Esophagus squamous epithelium (tissue), 5 donors: Measurements from ENCODE around the gene CLIC1. TPM values are rescaled to one million over a fixed set of nuclear protein-coding genes. Genes with fewer than 3 reads are reported as not detected.

ENCODE experiments used
- DNase-seq: peaks from one replicate; lab custom pipeline; 2025; lab: John Stamatoyannopoulos, UW
- H3K27ac ChIP-seq, 4 donors: fragments of 200-600 bp; sonication (generic); one replicate each; pipeline ENCODE4 v1.5.1; 2016 to 2019; ENCODE audit warnings: mild to moderate bottlenecking in 1 of 4
- H3K27me3 ChIP-seq, 4 donors: fragments of 200-600 bp; sonication (generic); 1 replicate in 3 of 4; 2 replicates in 1 of 4; pipeline versions ENCODE4 v1.5.1 to v1.6.0; 2017 to 2021; ENCODE audit warnings: antibody characterized with exemption in 1 of 4
- H3K36me3 ChIP-seq, 3 donors: fragments of 200-600 bp; sonication (generic); one replicate each; pipeline ENCODE4 v1.5.1; 2016 to 2019
- H3K4me1 ChIP-seq, 3 donors: fragments of 200-600 bp; sonication (generic); one replicate each; pipeline ENCODE4 v1.5.1; 2017 to 2019
- H3K4me3 ChIP-seq, 4 donors: fragments of 200-600 bp; sonication (generic); 1 replicate in 3 of 4; 2 replicates in 1 of 4; pipeline ENCODE4 v1.5.1; 2016 to 2019; ENCODE audit warnings: mild to moderate bottlenecking in 2 of 4, moderate library complexity in 1 of 4
- H3K9me3 ChIP-seq, 3 donors: fragments of 200-600 bp; sonication (generic); one replicate each; pipeline ENCODE4 v1.5.1; 2016 to 2019
- CTCF ChIP-seq, 6 experiments: fragments of 450-650 bp in 4 of 6; fragments of 200-600 bp in 2 of 6; sonication (generic) in 2 of 6; IDR thresholded peaks; one replicate each; pipeline ENCODE4 v1.5.1; 2016 to 2019; ENCODE audit warnings: antibody characterized with exemption in 6 of 6, mild to moderate bottlenecking in 4 of 6, moderate library complexity in 4 of 6
- POLR2A ChIP-seq, 4 donors: fragments of 450-650 bp; IDR thresholded peaks; one replicate each; pipeline ENCODE4 v1.6.1; 2017; ENCODE audit warnings: antibody characterized with exemption in 4 of 4, mild to moderate bottlenecking in 4 of 4, moderate library complexity in 3 of 4
- WGBS, 2 donors: methylation state at CpG; one replicate each; pipeline ENCODE4 v1.1.5; 2018; 5-methylcytosine and 5-hydroxymethylcytosine counted together
- intact Hi-C: fragments of 100-400 bp; cut with DNase I; formaldehyde crosslinking; loops from one replicate; pipeline ENCODE4 v1.15.0; 2022
- total RNA-seq, 4 donors: library from RNA; depleted of rRNA; stranded (reverse); fragments of >200 nt; gene quantifications; one replicate each; pipeline ENCODE4 v1.1.0, GENCODE V29; 2016
- donor health status: DM: yes; HTN: yes; CAD: no.

CLIC1 gene
- total RNA-seq, 4 donors from 2014 or later = 289 to 440 (median 365) TPM

DNA sequence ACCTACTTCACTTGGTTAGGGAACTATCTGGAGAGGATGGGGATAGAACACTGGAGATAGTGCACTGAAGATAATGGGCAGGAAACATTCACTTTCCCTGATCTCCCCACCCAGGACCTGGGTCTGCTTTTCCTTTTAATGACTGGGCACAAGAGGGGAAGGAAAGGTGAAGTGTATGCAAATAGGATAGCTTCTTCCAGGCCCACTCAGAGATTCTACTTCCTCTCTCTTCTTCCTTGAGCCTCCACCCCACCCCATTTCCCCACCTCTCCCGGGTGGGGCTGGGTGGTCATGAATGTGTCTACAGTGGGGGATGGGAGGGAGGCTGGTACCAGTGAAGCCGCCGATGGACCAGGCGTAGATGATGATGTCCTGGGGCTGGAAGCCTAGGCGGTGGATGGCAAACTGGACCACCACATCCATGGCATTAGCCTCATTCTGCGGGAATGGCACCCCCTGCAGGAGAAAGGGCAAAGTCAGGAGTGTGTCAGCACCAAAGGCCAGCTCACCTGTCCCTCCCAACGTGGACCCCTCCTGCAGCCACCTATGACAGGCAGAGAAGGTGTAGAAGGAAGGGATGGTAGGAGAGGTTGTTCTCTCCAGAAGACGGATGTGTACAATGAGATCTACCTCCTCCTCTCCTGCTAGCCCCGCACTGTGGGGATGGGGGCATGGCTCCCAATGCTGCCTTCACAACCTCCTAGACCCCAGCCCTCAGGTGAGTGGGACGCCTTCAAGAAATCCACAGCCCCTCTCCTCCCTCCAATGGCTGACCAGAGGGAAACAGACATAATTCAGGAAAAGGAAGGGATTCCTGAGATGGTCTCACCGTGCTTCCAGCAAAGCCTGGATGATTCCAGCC lies 46.9 kb downstream of the CLIC1 start:
- peak in 1 of 6 experiments; percentile 32 for TF ChIP-seq CTCF (IDR thresholded peaks at IDR 0.05)
- TF ChIP-seq POLR2A (IDR thresholded peaks at IDR 0.05) = no peak
- H3K4me1 ChIP-seq = no peaks in the 10 kb centered on the region
- intact Hi-C loops = loop anchor here (10.0 kb wide), 1 partner anchor 145 kb away; no protein-coding TSS in a partner anchor
- H3K36me3 ChIP-seq = peaks cover 32 to 97% (median 61%) of the 10 kb centered on the region in 3 donors
- no peak overlapping the region for H3K4me3 ChIP-seq
- H3K27me3 ChIP-seq = no peaks in the 10 kb centered on the region
- no peak for DNase-seq
- no peak overlapping the region for H3K27ac ChIP-seq
- no peaks in the 10 kb centered on the region for H3K9me3 ChIP-seq
- WGBS, 2 donors = 65 to 82% methylated on average over 9 of the region's 11 CpGs

- Histone ChIP-seq H3K9me3 (no peaks in the 10 kb centered on the region), H3K27me3 (no peaks in the 10 kb centered on the region), H3K27ac (no peak overlapping the region), H3K4me1 (peaks cover 0 to 10% (median 2%) of the 10 kb centered on the region in 3 donors), H3K36me3 (peaks cover 31 to 88% (median 51%) of the 10 kb centered on the region in 3 donors), H3K4me3 (no peak overlapping the region)
- TF ChIP-seq POLR2A (IDR thresholded peaks at IDR 0.05) (no peak), CTCF (IDR thresholded peaks at IDR 0.05) (no peak)
- 80 to 90% methylated on average over 3 to 11 of the region's 14 CpGs for WGBS, 2 donors
- intact Hi-C loops = loop anchor here (10.0 kb wide), 1 partner anchor 147 kb away; no protein-coding TSS in a partner anchor
- DNase-seq = no peak
These were observed 48.3 kb downstream of the CLIC1 start for GRCh38 chr6:31687860-31688693.

DNA sequence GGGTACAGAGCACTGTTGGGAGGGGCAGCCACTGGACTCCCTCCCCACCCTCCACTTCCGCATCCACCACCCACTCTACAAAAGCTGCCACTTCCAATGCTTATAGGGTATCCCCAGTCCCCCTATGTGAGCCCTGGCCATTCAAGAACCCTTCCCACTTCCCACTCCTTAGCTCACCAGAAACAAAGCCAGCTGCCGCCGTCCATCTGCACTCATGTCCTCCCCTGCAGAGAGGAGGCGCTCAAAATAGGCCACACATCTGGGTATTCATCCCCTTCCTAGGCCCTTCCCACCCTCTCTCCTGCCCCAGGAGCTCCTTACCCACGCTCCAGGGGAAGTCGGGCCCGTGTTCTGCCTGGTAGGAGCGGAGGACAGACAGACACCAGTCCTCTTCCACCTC lies 49.0 kb downstream of the CLIC1 start:
- Histone ChIP-seq H3K4me1 (peaks cover 0 to 14% (median 4%) of the 10 kb centered on the region in 3 donors), H3K27ac (no peak overlapping the region), H3K27me3 (no peaks in the 10 kb centered on the region), H3K9me3 (no peaks in the 10 kb centered on the region), H3K36me3 (peaks cover 23 to 81% (median 48%) of the 10 kb centered on the region in 3 donors), H3K4me3 (no peak overlapping the region)
- no peak for TF ChIP-seq POLR2A (IDR thresholded peaks at IDR 0.05)
- WGBS, 2 donors = 66 to 82% methylated on average over 4 to 7 of the region's 8 CpGs
- intact Hi-C loops = loop anchor here (10.0 kb wide), 1 partner anchor 147 kb away; no protein-coding TSS in a partner anchor
- no peak for DNase-seq

DNA sequence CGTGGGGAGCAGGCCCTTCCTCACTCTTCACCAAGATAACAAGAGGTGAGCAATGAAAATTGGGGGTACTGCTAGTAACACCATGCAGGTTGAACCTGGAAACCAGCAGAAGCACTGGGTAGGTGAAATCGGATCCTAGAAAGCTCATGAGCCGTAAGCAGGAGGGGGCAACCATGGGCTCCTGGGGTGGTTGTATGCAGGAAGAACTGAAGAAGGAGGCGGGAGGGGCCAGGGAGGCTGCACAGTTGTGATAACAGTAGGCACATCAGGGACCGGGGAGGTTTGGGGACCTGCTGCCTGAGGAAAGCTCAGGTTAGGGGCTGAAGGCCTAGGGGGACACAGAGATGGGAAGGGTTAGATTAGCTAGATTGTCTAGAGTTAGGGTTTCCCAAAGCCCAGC lies 49.8 kb downstream of the CLIC1 start:
- TF ChIP-seq POLR2A (IDR thresholded peaks at IDR 0.05) (no peak), CTCF (IDR thresholded peaks at IDR 0.05) (no peak)
- intact Hi-C loops = loop anchor here (10.0 kb wide), 1 partner anchor 148 kb away; no protein-coding TSS in a partner anchor
- H3K4me3 ChIP-seq = no peak overlapping the region
- H3K36me3 ChIP-seq = peaks cover 16 to 72% (median 48%) of the 10 kb centered on the region in 3 donors
- no peaks in the 10 kb centered on the region for H3K9me3 ChIP-seq
- no peak for DNase-seq
- H3K27ac ChIP-seq = no peak overlapping the region
- no peaks in the 10 kb centered on the region for H3K27me3 ChIP-seq
- WGBS, 2 donors = 70 to 80% methylated on average over 5 of the region's 5 CpGs
- peaks cover 4 to 20% (median 4%) of the 10 kb centered on the region in 3 donors for H3K4me1 ChIP-seq

- peak overlapping the region in 1 of 4 donors; percentile 25 for H3K27ac ChIP-seq
- H3K9me3 ChIP-seq = no peaks in the 10 kb centered on the region
- WGBS, 2 donors = 64 to 78% methylated on average over 13 of the region's 13 CpGs
- H3K36me3 ChIP-seq = peaks cover 8 to 43% (median 22%) of the 10 kb centered on the region in 3 donors
- H3K4me3 ChIP-seq = peak overlapping the region in 2 of 4 donors; percentile 28 to 50
- no peaks in the 10 kb centered on the region for H3K27me3 ChIP-seq
- no peak for DNase-seq
- H3K4me1 ChIP-seq = peaks cover 4 to 36% (median 16%) of the 10 kb centered on the region in 3 donors
- intact Hi-C loops = loop anchor here (10.0 kb wide), 1 partner anchor 151 kb away; no protein-coding TSS in a partner anchor
- TF ChIP-seq POLR2A (IDR thresholded peaks at IDR 0.05) = no peak
- no peak for TF ChIP-seq CTCF (IDR thresholded peaks at IDR 0.05)
These were observed 52.7 kb downstream of the CLIC1 start for GRCh38 chr6:31683591-31683990.
